K562 (cell line): ENCODE measurements around the gene HRH3.

Source experiments
- CTCF ChIP-seq, 3 experiments: IDR thresholded peaks in 2 of 3; conservative IDR thresholded peaks in 1 of 3; 2 replicates each; pipeline ENCODE4 v1.5.1; 2011 to 2012; ENCODE audit warnings: low read length in 3 of 3, mild to moderate bottlenecking in 3 of 3, control low read depth in 2 of 3, improper control_type of control experiment in 1 of 3, inconsistent platforms in 1 of 3, low read depth in 1 of 3, mixed read lengths in 1 of 3, moderate library complexity in 1 of 3; ENCODE audit not compliant: insufficient read depth in 2 of 3
- EHMT2 ChIP-seq: fragments of 450-650 bp; IDR thresholded peaks from 2 replicates; pipeline ENCODE4 v1.6.1; 2018; ENCODE audit warnings: antibody characterized with exemption
- FUS ChIP-seq: fragments of 200-400 bp; formaldehyde crosslinking; optimal IDR thresholded peaks from 2 replicates; pipeline ENCODE3; 2017; ENCODE audit warnings: low read depth, low read length
- HMGXB4 ChIP-seq: sonication (generic); formaldehyde crosslinking; IDR thresholded peaks from 2 replicates; pipeline ENCODE4 v1.8.1; 2023; ENCODE audit warnings: mild to moderate bottlenecking, missing genetic modification reagents
- LARP7 ChIP-seq: fragments of 450-650 bp; IDR thresholded peaks from 2 replicates; pipeline ENCODE4 v1.6.1; 2016
- MYC ChIP-seq, 2 experiments: fragments of 250-450 bp in 1 of 2; sonication (Bioruptor Pico) in 1 of 2; IDR thresholded peaks; 2 replicates each; pipeline versions ENCODE4 v1.5.1 to v1.6.1; 2012 to 2021; ENCODE audit warnings: low read depth in 2 of 2, borderline replicate concordance in 1 of 2, improper control_type of control experiment in 1 of 2, low read length in 1 of 2, mild to moderate bottlenecking in 1 of 2, moderate library complexity in 1 of 2
- NCOA6 ChIP-seq: fragments of 450-650 bp; IDR thresholded peaks from 2 replicates; pipeline ENCODE4 v1.6.1; 2017; ENCODE audit warnings: mild to moderate bottlenecking
- U2AF1 ChIP-seq: fragments of 200-400 bp; formaldehyde crosslinking; optimal IDR thresholded peaks from 2 replicates; pipeline ENCODE3; 2017; ENCODE audit warnings: mild to moderate bottlenecking, low read depth, low read length, moderate library complexity
- ZNF175 ChIP-seq: fragments of 200-800 bp; sonication (Bioruptor generic); IDR thresholded peaks from 2 replicates; pipeline ENCODE4 v1.6.1; 2016; ENCODE audit warnings: low read depth, mild to moderate bottlenecking, missing genetic modification characterization, missing compliant biosample characterization
- ZNF384 ChIP-seq: IDR thresholded peaks from 2 replicates; pipeline ENCODE4 v1.6.1; 2012; ENCODE audit warnings: low read depth, low read length, improper control_type of control experiment

- TF ChIP-seq ZNF175 (CRISPR knock-in tag) (no peak), CTCF (IDR thresholded peaks at IDR 0.05 in 2 of 3, conservative IDR thresholded peaks at IDR 0.05 in 1 of 3; ENCODE audit: insufficient read depth in 2 of 3, low read depth in 1 of 3, low read length in 3 of 3) (no peak), LARP7 (no peak), NCOA6 (no peak), U2AF1 (no peak), HMGXB4 (CRISPR knock-in tag) (no peak), ZNF384 (no peak), MYC (IDR thresholded peaks at IDR 0.05; ENCODE audit: low read depth, low read length) (no peak), MYC (CRISPR knock-in tag; IDR thresholded peaks at IDR 0.05; ENCODE audit: borderline replicate concordance, low read depth) (no peak), EHMT2 (no peak), FUS (no peak)
Measured at GRCh38 chr20:62174870-62175624, 45.0 kb downstream of the HRH3 start.
